CD8-positive, alpha-beta memory T cell (primary cell): ENCODE data around the gene HBEGF. TPM values are rescaled to one million over a fixed set of nuclear protein-coding genes. Genes with fewer than 3 reads are reported as not detected.

ENCODE experiments used
- CTCF ChIA-PET: fragments of 350-600 bp; sonication (Branson Sonifier 250); formaldehyde crosslinking; loops from one replicate; lab custom pipeline; 2021; ENCODE audit warnings: antibody characterized with exemption; lab: Charles Lee
- POLR2A ChIA-PET: fragments of 350-600 bp; sonication (Branson Sonifier 250); formaldehyde crosslinking; loops from one replicate; lab custom pipeline; 2021; ENCODE audit warnings: antibody characterized with exemption; lab: Charles Lee
- DNase-seq, 5 donors: peaks; one replicate each; pipeline versions ENCODE4 v3.0.0 to v3.0.0-alpha.2; 2020 to 2022; ENCODE audit warnings: mixed read lengths in 1 of 5
- H3K27ac ChIP-seq: one replicate; pipeline ENCODE4 v1.7.0; 2013; ENCODE audit warnings: low read depth, mild to moderate bottlenecking, low read length, moderate library complexity
- H3K27me3 ChIP-seq: 2 replicates; pipeline ENCODE4 v1.7.0; 2013; ENCODE audit warnings: low read length, mild to moderate bottlenecking; ENCODE audit not compliant: insufficient read depth, poor library complexity, severe bottlenecking
- H3K36me3 ChIP-seq: 2 replicates; pipeline ENCODE4 v1.7.0; 2013; ENCODE audit warnings: mild to moderate bottlenecking, low read length, moderate library complexity; ENCODE audit not compliant: insufficient read depth
- H3K4me1 ChIP-seq: 2 replicates; pipeline ENCODE4 v1.7.0; 2013; ENCODE audit warnings: mild to moderate bottlenecking, low read length, moderate library complexity; ENCODE audit not compliant: insufficient read depth
- H3K4me3 ChIP-seq: 2 replicates; pipeline ENCODE4 v1.7.0; 2013; ENCODE audit warnings: mild to moderate bottlenecking, low read length
- H3K9me3 ChIP-seq: 2 replicates; pipeline ENCODE4 v1.7.0; 2013; ENCODE audit warnings: mild to moderate bottlenecking, low read length
- H3K27ac Mint-ChIP-seq, 8 donors: one replicate each; pipeline ENCODE4 v1.8.0; 2020 to 2021; ENCODE audit warnings: mixed read lengths in 8 of 8, mild to moderate bottlenecking in 6 of 8, inconsistent platforms in 3 of 8, moderate library complexity in 3 of 8
- H3K27me3 Mint-ChIP-seq, 2 donors: one replicate each; pipeline ENCODE4 v1.8.0; 2020 to 2021; ENCODE audit warnings: mixed read lengths in 2 of 2, mild to moderate bottlenecking in 1 of 2, moderate library complexity in 1 of 2
- H3K36me3 Mint-ChIP-seq, 3 donors: one replicate each; pipeline ENCODE4 v1.8.0; 2020 to 2021; ENCODE audit warnings: mixed read lengths in 3 of 3, inconsistent platforms in 1 of 3, mild to moderate bottlenecking in 1 of 3
- H3K4me1 Mint-ChIP-seq, 3 donors: one replicate each; pipeline ENCODE4 v1.8.0; 2020 to 2021; ENCODE audit warnings: mixed read lengths in 3 of 3, inconsistent platforms in 1 of 3, mild to moderate bottlenecking in 1 of 3
- H3K4me3 Mint-ChIP-seq, 7 donors: one replicate each; pipeline ENCODE4 v1.8.0; 2020 to 2021; ENCODE audit warnings: mixed read lengths in 7 of 7, mild to moderate bottlenecking in 6 of 7, moderate library complexity in 4 of 7, inconsistent platforms in 2 of 7
- H3K9me3 Mint-ChIP-seq, 5 donors: one replicate each; pipeline ENCODE4 v1.8.0; 2020 to 2022; ENCODE audit warnings: mixed read lengths in 5 of 5, mild to moderate bottlenecking in 3 of 5, moderate library complexity in 2 of 5, inconsistent platforms in 1 of 5
- polyA plus RNA-seq: library from polyadenylated mRNA; unstranded; fragments of 300-500 nt; fragmentation: Illumina TruSeq; gene quantifications from one replicate; pipeline ENCODE4 v1.2.3, GENCODE V29; 2021
- total RNA-seq, 2 experiments: library from RNA; stranded (reverse); gene quantifications; one replicate each; pipeline ENCODE4 v1.2.3, GENCODE V29; 2021

The HBEGF gene
- total and polyA plus RNA-seq, 3 experiments from 2014 or later = 2.1 TPM; not detected in 1

GRCh38 chr5:140360101-140360500, 13.7 kb upstream of the HBEGF start, which contains the start of gene SLC4A9:
TSS of gene SLC4A9 (plus strand) at chr5:140360194. CDS start at chr5:140360237, 43 bp downstream.
- Mint-ChIP-seq H3K36me3 (no peaks in the 10 kb centered on the region), H3K9me3 (no peaks in the 10 kb centered on the region), H3K4me3 (no peak within 1 kb of the TSS), H3K4me1 (peaks cover 14 to 17% (median 16%) of the 10 kb centered on the region in 3 donors), H3K27ac (no peak within 1 kb of the TSS), H3K27me3 (peaks cover 0 to 3% of the 10 kb centered on the region in 2 donors)
- ChIA-PET POLR2A (no interaction called here), CTCF (interaction anchor here (1.1 to 2.9 kb wide), 3 partner anchors 8 to 120 kb away, joined by 6 to 11 read pairs (median 6); no protein-coding TSS in a partner anchor)
- Histone ChIP-seq H3K9me3 (no peaks in the 10 kb centered on the region), H3K27me3 (no peaks in the 10 kb centered on the region), H3K4me3 (no peak within 1 kb of the TSS), H3K36me3 (no peaks in the 10 kb centered on the region), H3K4me1 (peaks cover 4% of the 10 kb centered on the region), H3K27ac (no peak within 1 kb of the TSS)
- no peak for DNase-seq

DNA sequence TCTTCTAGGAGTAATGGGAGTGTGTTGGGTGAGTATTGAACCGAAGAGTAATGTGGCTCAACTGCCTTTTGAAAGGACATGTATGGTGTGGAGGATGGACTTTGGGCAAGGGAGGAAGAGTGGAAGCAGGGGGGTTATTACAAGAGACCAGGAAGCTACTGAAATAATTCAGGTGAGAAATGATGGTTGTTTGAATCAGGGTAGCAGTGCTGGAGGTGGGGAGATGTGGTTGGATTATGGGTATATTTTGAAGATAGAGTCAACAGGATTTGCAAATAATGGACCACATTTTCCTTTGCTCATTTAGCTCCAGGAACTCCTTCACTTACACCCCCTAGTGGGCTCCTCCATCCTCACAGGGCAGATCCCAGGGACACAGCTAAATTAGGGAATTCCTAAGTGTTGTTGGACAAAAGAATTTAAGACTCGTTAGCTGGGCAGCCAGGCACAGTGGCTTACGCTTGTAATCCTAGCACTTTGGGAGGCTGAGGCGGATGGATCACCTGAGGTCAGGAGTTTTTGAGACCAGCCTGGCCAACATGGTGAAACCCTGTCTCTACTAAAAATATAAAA, 12.4 kb upstream of the HBEGF start:
- Histone ChIP-seq H3K9me3 (no peaks in the 10 kb centered on the region), H3K4me3 (no peak overlapping the region), H3K27ac (no peak overlapping the region), H3K36me3 (no peaks in the 10 kb centered on the region), H3K4me1 (peaks cover 4% of the 10 kb centered on the region), H3K27me3 (no peaks in the 10 kb centered on the region)
- H3K27ac Mint-ChIP-seq = no peak overlapping the region
- H3K4me3 Mint-ChIP-seq = no peak overlapping the region
- H3K27me3 Mint-ChIP-seq = peaks cover 0 to 11% of the 10 kb centered on the region in 2 donors
- no peaks in the 10 kb centered on the region for H3K9me3 Mint-ChIP-seq
- ChIA-PET POLR2A (interaction anchor here (0.6 kb wide), 1 partner anchor 98 kb away, joined by 3 read pairs; no protein-coding TSS in a partner anchor), CTCF (interaction anchor here (0.6 to 1.7 kb wide), 9 partner anchors 13 to 364 kb away, joined by 3 to 16 read pairs (median 3); partner anchors contain the start of genes HBEGF and ZMAT2)
- H3K4me1 Mint-ChIP-seq = peaks cover 14 to 17% (median 16%) of the 10 kb centered on the region in 3 donors
- no peak for DNase-seq
- no peaks in the 10 kb centered on the region for H3K36me3 Mint-ChIP-seq

GRCh38 chr5:140357726-140358093, 11.3 kb upstream of the HBEGF start:
- no peaks in the 10 kb centered on the region for H3K9me3 Mint-ChIP-seq
- H3K27me3 Mint-ChIP-seq = peaks cover 0 to 12% of the 10 kb centered on the region in 2 donors
- H3K4me1 Mint-ChIP-seq = peaks cover 9 to 10% (median 10%) of the 10 kb centered on the region in 3 donors
- Histone ChIP-seq H3K4me3 (peak overlapping the region; percentile 5), H3K27ac (no peak overlapping the region), H3K27me3 (no peaks in the 10 kb centered on the region), H3K36me3 (no peaks in the 10 kb centered on the region), H3K9me3 (no peaks in the 10 kb centered on the region), H3K4me1 (no peaks in the 10 kb centered on the region)
- peak overlapping the region in 6 of 7 donors; percentile 15 to 81 (median 66) for H3K4me3 Mint-ChIP-seq
- ChIA-PET CTCF (interaction anchor here (1.4 to 1.7 kb wide), 3 partner anchors 12 to 118 kb away, joined by 5 to 16 read pairs (median 9); partner anchors contain the start of gene HBEGF), POLR2A (no interaction called here)
- DNase-seq = peak; percentile 53 to 77 (median 58)
- peak overlapping the region in 5 of 8 donors; percentile 20 to 90 (median 72) for H3K27ac Mint-ChIP-seq
- no peaks in the 10 kb centered on the region for H3K36me3 Mint-ChIP-seq

GRCh38 chr5:140356853-140357725, 10.7 kb upstream of the HBEGF start:
- DNase-seq = no peak
- ChIA-PET POLR2A (no interaction called here), CTCF (interaction anchor here (1.9 to 2.7 kb wide), 2 partner anchors 11 to 117 kb away, joined by 5 to 9 read pairs; partner anchors contain the start of gene HBEGF)
- no peaks in the 10 kb centered on the region for H3K36me3 Mint-ChIP-seq
- no peaks in the 10 kb centered on the region for H3K36me3 ChIP-seq
- peaks cover 9 to 10% (median 9%) of the 10 kb centered on the region in 3 donors for H3K4me1 Mint-ChIP-seq
- H3K27ac ChIP-seq = no peak overlapping the region
- H3K27me3 Mint-ChIP-seq = peaks cover 0 to 12% of the 10 kb centered on the region in 2 donors
- H3K9me3 Mint-ChIP-seq = no peaks in the 10 kb centered on the region
- H3K4me3 Mint-ChIP-seq = peak overlapping the region in 6 of 7 donors; percentile 15 to 81 (median 66)
- peak overlapping the region; percentile 5 for H3K4me3 ChIP-seq
- H3K27me3 ChIP-seq = no peaks in the 10 kb centered on the region
- no peaks in the 10 kb centered on the region for H3K9me3 ChIP-seq
- no peaks in the 10 kb centered on the region for H3K4me1 ChIP-seq
- H3K27ac Mint-ChIP-seq = peak overlapping the region in 3 of 8 donors; percentile 20 to 53 (median 29)

DNA sequence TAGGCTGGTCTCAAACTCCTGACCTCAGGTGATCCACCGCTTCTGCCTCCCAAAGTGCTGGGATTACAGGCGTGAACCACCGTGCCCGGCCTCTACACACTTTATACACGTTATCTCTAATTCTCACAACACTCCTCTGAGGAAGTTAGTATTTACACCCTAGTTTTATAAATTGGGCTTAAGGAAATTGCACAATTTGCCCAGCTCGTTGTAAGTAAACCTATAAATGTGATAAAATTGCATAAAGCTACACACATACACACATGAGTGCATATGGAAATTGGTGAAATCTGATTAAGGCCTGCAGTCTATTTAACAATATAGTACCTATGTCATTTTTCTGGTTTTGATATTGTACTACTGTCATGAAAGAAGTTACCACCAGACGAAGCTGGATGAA, 9.1 kb upstream of the HBEGF start:
- POLR2A ChIA-PET = no interaction called here
- Histone ChIP-seq H3K27ac (no peak overlapping the region), H3K27me3 (no peaks in the 10 kb centered on the region), H3K9me3 (no peaks in the 10 kb centered on the region), H3K4me3 (no peak overlapping the region), H3K4me1 (no peaks in the 10 kb centered on the region), H3K36me3 (no peaks in the 10 kb centered on the region)
- Mint-ChIP-seq H3K27ac (no peak overlapping the region), H3K9me3 (no peaks in the 10 kb centered on the region), H3K4me3 (no peak overlapping the region), H3K27me3 (peaks cover 7 to 25% of the 10 kb centered on the region in 2 donors), H3K4me1 (peaks cover 9 to 14% (median 14%) of the 10 kb centered on the region in 3 donors), H3K36me3 (no peaks in the 10 kb centered on the region)
- DNase-seq = no peak
- CTCF ChIA-PET = interaction anchor here (1.1 to 4.5 kb wide), 7 partner anchors 8 to 365 kb away, joined by 3 to 24 read pairs (median 5); partner anchors contain the start of gene HBEGF

- no peak overlapping the region for H3K27ac ChIP-seq
- Mint-ChIP-seq H3K27ac (no peak overlapping the region), H3K9me3 (no peaks in the 10 kb centered on the region), H3K4me3 (peak overlapping the region in 1 of 7 donors; percentile 47), H3K4me1 (peaks cover 3 to 10% (median 5%) of the 10 kb centered on the region in 3 donors), H3K36me3 (no peaks in the 10 kb centered on the region), H3K27me3 (peaks cover 19 to 42% of the 10 kb centered on the region in 2 donors)
- no peaks in the 10 kb centered on the region for H3K27me3 ChIP-seq
- POLR2A ChIA-PET = interaction anchor here (0.9 kb wide), 1 partner anchor 12 kb away, joined by 3 read pairs; no protein-coding TSS in a partner anchor
- no peaks in the 10 kb centered on the region for H3K36me3 ChIP-seq
- no peaks in the 10 kb centered on the region for H3K9me3 ChIP-seq
- H3K4me3 ChIP-seq = no peak overlapping the region
- CTCF ChIA-PET = interaction anchor here (0.9 to 6.8 kb wide), 18 partner anchors 9 to 370 kb away, joined by 3 to 69 read pairs (median 5); partner anchors contain the start of gene SLC4A9
- peak in 4 of 5 donors; percentile 42 to 77 (median 67) for DNase-seq
- H3K4me1 ChIP-seq = peaks cover 9% of the 10 kb centered on the region
Observed at GRCh38 chr5:140351609-140352334, 5.4 kb upstream of the HBEGF start.

- peaks cover 8 to 16% (median 11%) of the 10 kb centered on the region in 3 donors for H3K4me1 Mint-ChIP-seq
- Histone ChIP-seq H3K9me3 (no peaks in the 10 kb centered on the region), H3K4me1 (peaks cover 18% of the 10 kb centered on the region), H3K4me3 (no peak overlapping the region), H3K36me3 (no peaks in the 10 kb centered on the region), H3K27me3 (no peaks in the 10 kb centered on the region), H3K27ac (no peak overlapping the region)
- H3K27me3 Mint-ChIP-seq = peaks cover 23 to 41% of the 10 kb centered on the region in 2 donors
- no peak for DNase-seq
- no peaks in the 10 kb centered on the region for H3K36me3 Mint-ChIP-seq
- no peak overlapping the region for H3K27ac Mint-ChIP-seq
- ChIA-PET POLR2A (no interaction called here), CTCF (interaction anchor here (1.5 to 6.8 kb wide), 2 partner anchors 105 to 109 kb away, joined by 3 to 69 read pairs; no protein-coding TSS in a partner anchor)
- H3K9me3 Mint-ChIP-seq = no peaks in the 10 kb centered on the region
- H3K4me3 Mint-ChIP-seq = no peak overlapping the region
Observed at GRCh38 chr5:140349244-140349643, 2.8 kb upstream of the HBEGF start.
